Panc1 (cell line): ENCODE data around the gene WFDC5.

ENCODE experiments used
- CTCF ChIP-seq: fragments of 450-650 bp; IDR thresholded peaks from 2 replicates; pipeline ENCODE4 v1.5.1; 2017; ENCODE audit warnings: mild to moderate bottlenecking
- POLR2AphosphoS5 ChIP-seq: IDR thresholded peaks from 2 replicates; pipeline ENCODE4 v1.6.1; 2012; ENCODE audit warnings: mild to moderate bottlenecking, low read depth, low read length, moderate library complexity
- SIN3A ChIP-seq: IDR thresholded peaks from 2 replicates; pipeline ENCODE4 v1.6.1; 2012; ENCODE audit warnings: low read depth, mild to moderate bottlenecking, low read length, moderate library complexity, borderline replicate concordance; ENCODE audit not compliant: insufficient read depth
- TCF7L2 ChIP-seq: IDR thresholded peaks from 2 replicates; pipeline ENCODE4 v1.6.1; 2011; ENCODE audit warnings: mild to moderate bottlenecking, low read depth, low read length, inconsistent platforms
- TF ChIP-seq, protein P1 (sequence below), 2 experiments: IDR thresholded peaks; 2 replicates each; pipeline ENCODE4 v1.6.1; 2011 to 2012; ENCODE audit warnings: low read depth in 2 of 2, control low read depth in 1 of 2, low read length in 1 of 2, mild to moderate bottlenecking in 1 of 2, moderate library complexity in 1 of 2; ENCODE audit not compliant: insufficient read depth in 1 of 2

DNA sequence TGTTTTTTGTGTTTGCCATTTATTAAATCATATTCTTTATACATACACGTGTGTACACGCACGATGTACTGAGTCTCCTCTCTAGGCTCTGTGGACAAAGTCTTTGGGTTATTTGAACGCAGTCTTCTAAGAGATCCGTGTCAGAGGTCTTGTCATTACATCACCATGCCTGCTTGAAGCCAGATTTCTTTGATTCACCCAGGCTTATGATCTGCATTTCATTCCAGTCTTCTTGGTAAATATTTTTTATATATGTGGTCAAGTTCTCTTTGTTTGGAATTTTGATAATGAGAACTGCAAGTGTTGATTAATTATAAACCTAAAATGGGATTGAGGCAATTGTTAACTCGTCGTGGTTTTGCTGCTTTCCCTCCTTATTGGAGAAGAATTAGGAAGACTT is 48.6 kb downstream of the WFDC5 start:
- TF ChIP-seq CTCF (no peak), POLR2AphosphoS5 (no peak), SIN3A (no peak), TCF7L2 (no peak)
- TF ChIP-seq, protein P1, sequence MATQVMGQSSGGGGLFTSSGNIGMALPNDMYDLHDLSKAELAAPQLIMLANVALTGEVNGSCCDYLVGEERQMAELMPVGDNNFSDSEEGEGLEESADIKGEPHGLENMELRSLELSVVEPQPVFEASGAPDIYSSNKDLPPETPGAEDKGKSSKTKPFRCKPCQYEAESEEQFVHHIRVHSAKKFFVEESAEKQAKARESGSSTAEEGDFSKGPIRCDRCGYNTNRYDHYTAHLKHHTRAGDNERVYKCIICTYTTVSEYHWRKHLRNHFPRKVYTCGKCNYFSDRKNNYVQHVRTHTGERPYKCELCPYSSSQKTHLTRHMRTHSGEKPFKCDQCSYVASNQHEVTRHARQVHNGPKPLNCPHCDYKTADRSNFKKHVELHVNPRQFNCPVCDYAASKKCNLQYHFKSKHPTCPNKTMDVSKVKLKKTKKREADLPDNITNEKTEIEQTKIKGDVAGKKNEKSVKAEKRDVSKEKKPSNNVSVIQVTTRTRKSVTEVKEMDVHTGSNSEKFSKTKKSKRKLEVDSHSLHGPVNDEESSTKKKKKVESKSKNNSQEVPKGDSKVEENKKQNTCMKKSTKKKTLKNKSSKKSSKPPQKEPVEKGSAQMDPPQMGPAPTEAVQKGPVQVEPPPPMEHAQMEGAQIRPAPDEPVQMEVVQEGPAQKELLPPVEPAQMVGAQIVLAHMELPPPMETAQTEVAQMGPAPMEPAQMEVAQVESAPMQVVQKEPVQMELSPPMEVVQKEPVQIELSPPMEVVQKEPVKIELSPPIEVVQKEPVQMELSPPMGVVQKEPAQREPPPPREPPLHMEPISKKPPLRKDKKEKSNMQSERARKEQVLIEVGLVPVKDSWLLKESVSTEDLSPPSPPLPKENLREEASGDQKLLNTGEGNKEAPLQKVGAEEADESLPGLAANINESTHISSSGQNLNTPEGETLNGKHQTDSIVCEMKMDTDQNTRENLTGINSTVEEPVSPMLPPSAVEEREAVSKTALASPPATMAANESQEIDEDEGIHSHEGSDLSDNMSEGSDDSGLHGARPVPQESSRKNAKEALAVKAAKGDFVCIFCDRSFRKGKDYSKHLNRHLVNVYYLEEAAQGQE (IDR thresholded peaks at IDR 0.05; ENCODE audit: insufficient read depth in 1 of 2, low read depth in 2 of 2, low read length in 1 of 2): no peak
